H54 (cell line): ENCODE measurements around the gene SKIDA1.

ENCODE experiments used
- DNase-seq: peaks from one replicate; pipeline ENCODE4 v3.0.0; 2011; ENCODE audit warnings: low spot score, mixed read lengths; ENCODE audit not compliant: insufficient read length
- FAIRE-seq: peaks from 3 replicates; lab custom pipeline; 2011; peaks lifted over from hg19 to GRCh38; lab: Jason Lieb, UNC
- POLR2A ChIP-seq: IDR thresholded peaks from 2 replicates; pipeline ENCODE4 v1.6.1; 2011; ENCODE audit warnings: low read depth, mild to moderate bottlenecking, low read length

Gene SKIDA1

DNA sequence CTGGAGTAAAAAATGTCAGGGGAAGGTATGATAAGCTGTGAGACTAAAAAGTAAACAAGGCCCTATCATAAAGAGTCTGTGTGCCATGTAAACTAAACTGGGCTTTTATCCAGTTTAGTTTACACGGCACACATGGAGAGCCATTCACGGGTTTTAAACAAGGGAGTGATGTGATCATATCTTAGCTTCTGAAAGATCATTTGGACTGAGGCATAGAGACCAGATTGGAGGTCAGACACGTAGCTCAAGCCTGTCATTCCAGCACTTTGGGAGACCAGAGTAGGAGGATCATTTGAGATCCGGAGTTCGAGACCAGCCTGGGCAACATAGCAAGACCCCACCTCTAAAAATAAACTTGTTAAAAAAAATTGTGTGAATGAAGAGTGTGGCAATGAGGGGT lies 50.1 kb downstream of the SKIDA1 start:
- DNase-seq (no peak), FAIRE-seq (no peak)
- no peak for TF ChIP-seq POLR2A

- DNase-seq (no peak), FAIRE-seq (no peak)
- TF ChIP-seq POLR2A, result no peak
Measured at GRCh38 chr10:21473541-21473940, 51.9 kb downstream of the SKIDA1 start.

DNA sequence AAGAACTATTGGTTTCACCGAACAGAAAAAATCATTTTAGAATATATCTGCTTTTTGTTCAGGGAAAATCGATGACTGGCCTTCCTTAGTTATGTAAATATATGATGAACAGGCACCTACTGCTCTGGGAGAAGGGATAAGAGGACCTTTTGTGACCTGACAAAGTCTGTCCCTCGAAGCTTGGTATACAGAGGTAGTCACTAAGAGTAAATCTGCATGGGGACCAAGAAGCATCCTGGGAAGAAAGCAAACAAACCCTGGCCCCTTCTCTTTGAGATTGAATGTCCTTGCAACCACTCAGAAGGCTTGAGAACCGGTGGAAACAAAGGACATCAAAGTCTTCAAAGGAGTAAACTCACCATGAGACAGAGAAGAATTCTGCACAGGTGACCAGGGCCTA lies 52.3 kb downstream of the SKIDA1 start:
- no peak for FAIRE-seq
- DNase-seq, result no peak
- TF ChIP-seq POLR2A, result no peak

DNA sequence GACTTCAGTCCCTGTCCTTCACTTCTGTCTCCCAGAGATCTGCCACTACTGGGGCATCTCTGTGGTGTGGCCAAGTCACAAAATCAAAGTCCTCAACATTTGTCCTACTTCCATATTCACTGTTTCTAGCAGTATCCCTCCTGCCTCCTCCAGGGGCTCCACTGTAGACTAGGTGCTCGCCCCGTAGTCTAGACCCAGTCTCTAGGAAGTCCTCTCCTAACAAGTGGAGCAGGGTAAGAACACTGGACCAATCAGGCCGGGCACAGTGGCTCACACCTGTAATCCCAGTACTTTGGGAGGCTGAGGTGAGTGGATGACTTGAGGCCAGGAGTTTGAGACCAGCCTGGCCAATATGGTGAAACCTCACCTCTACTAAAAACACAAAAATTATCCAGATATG lies 57.4 kb downstream of the SKIDA1 start:
- DNase-seq (no peak), FAIRE-seq (no peak)
- TF ChIP-seq POLR2A, result no peak

GRCh38 chr10:21467633-21468032 lies 57.8 kb downstream of the SKIDA1 start:
- DNase-seq (no peak), FAIRE-seq (no peak)
- TF ChIP-seq POLR2A, result no peak

DNA sequence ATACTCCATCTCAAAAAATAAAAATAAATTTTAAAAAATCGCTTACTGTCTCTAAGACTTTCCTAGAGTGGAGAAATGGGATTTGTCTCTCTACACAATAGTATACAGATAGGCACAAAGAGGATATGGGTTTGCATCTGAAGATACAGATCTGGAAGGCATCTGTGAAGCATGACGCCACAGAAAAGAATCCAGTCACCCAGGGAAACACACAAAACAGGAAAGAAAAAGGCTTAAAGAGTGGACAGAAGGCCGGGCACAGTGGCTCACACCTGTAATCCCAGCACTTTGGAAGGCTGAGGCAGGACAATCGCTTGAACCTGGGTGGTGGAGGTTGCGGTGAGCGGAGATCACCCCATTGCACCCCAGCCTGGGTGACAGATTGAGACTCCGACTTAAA lies 61.3 kb downstream of the SKIDA1 start:
- no peak for TF ChIP-seq POLR2A
- no peak for DNase-seq
- no peak for FAIRE-seq
